Measurements from ENCODE around the gene TTC1.
"Not testable (repeated sequence)": the region's sequence is repeated elsewhere in the genome, so short reads cannot be mapped to it uniquely, and the experiment has no call there.

TTC1 gene

DNA sequence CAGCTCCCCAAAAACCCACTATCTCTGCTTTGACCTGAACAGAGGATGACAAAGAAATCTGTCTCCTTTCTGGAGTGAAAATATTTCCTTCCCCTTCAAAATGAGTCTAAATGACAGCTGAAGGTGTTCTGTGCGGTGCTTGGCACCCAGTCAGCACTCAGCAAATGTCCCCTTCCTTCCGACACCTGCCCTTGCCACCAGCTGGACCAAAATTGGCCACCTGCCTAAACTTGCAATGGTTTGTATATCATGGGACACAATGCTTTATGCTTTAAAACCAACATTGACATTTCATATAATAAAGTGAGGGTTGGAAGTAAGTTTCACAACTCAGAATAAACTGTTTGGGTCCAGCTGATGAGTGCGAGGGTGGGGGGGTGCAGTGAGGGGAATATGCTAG is 7.5 kb upstream of the TTC1 start:
- no peak for DNase-seq

DNA sequence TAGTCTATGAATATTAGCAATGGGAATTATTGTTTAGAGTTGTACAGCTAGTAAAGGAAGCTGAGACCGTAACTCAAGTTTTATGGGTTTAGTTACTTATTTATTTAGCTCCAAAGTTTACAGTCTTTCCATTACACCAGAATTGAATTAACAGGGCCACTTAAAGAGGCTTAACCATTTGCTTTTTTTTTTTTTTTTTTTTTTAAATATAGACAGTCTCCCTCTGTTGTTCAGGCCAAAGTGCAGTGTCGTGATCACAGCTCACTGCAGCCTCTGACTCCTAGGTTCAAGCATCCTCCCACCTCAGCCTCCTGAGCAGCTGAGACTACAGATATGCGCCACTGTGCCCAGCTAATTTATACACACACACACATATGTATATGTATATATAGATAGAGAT is 1.4 kb upstream of the TTC1 start:
- no peak for DNase-seq

DNA sequence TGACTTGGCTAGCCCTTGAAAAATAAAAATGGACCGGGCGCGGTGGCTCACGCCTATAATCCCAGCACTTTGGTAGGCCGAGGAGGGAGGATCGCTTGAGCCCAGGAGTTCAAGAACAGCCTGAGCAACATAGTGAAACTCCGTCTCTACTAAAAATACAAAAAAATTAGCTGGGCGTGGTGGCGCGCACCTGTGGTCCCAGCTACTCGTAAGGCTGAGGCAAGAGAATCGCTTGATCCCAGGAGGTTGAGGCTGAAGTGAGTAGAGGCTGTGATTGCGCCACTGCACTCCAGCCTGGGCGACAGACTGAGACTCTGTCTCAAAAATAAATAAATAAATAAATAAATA is 436 bp upstream of the TTC1 start:
- peak in 1 of 2 donors; percentile 4 for DNase-seq

DNA sequence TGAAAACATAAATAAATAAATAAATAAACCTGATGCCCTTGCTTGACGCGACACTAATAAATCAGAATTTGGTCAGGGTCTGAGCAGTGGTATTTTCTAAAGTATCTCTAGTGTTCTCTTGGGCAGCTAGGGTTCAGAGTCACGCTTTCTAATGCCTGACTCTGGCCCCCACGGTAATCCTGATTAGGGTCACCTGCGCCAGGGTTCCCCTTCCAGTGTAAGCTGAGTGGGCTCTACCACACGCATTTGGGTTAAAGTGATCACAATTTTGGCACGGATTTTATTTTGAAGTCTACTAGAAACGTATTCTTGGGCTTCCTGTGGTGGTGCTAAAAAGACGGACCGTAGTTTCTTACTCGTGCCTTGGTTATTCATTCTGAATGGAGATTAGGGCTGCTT is 651 bp downstream of the TTC1 start:
- DNase-seq = no peak

DNA sequence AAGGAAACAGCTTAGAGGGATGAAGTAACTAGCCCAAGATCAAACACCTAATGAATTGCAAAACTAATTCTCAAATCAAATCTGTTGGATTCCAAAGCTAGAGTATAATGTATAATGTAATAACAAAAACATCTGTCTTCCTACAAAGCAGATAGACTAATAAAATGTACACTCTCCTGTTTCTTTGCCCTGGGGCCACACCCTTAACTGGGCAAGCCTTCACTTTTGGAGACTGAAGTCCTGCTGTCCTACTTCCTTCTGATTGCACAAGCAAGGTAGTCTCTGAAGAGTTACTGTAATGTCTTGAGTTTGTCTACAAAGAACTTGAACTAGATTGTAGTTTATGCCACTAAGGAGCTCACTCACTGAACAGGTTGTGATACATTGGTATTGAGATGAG is 2.5 kb downstream of the TTC1 start:
- no peak for DNase-seq

DNA sequence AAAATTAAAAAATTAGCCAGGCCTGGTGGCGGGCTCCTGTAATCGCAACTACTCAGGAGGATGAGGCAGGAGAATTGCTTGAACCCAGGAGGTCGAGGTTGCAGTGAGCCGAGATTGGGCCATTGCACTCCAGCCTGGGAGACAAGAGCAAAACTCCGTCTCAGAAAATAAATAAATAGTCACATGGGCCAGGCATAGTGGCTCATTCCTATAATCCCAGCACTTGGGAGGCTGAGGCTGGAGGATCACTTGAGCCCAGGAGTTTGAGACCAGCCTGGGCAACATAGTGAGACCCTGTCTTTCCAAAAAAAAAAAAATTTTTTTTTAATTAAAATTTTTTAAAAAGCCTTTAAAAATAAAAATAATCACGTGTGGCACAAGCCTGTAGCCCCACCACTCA is 5.3 kb downstream of the TTC1 start:
- not testable (repeated sequence) for DNase-seq

DNA sequence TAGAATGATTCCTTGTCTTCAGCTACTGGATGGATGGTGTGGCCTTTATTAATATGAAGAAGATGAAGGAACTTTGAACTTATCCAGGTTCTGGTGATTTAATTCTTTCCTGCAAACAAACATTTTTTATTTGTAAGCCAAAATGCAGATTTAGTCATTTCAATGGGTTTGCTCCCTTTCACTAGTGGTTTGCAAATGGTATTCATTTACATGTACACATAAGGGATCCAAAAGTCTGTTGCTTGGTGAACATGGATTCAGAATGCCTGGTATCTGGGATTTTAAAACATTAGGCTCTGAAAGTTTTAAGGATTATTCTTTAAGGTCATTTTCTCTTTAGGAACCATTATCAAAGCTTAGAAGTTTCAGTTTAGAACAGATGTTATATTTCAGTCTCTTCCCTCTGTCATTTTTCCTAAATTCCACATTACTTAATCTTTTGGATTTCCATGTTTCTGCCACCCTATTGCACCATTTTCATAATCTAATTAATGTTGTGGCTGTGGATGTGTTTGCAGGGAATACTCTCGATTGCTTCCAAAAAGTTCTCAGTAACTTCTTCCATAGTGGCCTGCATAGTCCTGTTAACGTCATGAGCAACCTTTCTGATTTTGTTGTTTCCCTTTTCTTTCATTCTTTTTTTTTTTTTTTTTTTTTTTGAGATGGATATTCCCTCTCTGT is 10.1 kb downstream of the TTC1 start:
- no peak for DNase-seq

DNA sequence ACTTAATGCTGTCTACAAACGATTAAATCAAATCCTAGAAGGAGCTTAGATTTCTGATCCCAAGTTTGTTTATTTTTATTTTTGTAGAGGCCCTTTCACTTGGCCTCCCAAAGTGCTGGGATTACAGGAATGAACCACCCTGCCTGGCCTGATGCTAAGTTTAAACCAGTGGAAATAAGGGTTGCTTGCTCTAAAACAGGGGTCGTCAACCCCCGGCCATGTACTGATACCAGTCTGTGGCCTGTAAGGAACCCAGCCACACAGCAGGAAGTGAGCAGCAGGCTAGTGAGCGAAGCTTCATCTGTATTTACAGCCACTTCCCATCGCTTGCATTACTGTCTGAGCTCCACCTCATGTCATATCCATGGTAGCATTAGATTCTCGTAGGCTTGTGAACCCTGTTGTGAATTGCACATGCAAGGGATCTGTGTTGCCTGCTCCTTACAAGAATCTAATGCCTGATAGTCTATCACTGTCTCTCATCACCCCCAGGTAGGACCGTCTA is 11.4 kb downstream of the TTC1 start:
- no peak for DNase-seq

DNA sequence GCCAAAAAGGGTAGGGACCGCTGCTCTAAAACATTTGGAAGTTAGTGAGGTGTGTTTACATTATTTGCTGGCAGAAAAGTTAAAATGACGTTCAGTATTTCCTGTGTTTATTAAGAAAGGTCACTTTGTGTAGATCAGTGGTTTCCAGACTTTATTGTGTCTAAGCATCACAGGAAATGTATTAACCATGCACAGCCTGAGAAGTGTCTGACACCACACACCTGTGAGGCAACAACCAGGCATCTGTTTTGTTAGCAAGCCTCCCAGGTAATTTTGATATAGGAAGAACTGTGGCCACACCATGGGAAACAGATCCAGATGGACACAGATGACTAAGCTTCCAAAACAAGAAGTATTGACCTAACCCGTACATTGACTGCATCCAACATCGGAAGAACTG is 12.0 kb downstream of the TTC1 start:
- DNase-seq = no peak

DNA sequence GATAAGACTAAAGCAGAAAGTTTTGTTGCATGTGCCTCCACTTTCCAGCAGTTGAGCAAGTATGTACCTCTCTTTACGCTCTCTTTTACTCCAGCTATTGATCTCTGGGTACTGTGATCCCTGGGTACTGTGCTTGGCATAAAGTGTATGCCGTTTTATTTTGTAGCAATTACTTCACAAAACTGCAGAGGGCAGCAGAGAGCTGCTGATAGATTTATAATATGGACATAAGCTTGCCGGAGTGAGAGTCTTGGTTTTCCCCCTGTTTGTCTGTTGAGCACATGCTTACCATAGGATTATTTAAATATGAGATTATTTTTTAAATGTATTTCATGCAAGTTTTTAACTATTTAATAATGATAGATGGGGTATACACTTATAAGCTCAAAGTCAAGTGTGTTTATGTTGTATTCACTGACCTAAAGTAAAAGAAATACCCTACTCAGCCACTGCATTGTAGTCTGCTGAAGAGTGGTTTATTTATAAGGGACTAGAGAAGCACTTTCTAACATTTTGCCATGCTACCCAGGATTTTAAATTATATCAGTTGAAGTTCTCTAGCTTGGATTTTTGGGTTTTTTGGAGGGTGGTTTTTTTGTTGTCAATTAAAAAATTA is 13.0 kb downstream of the TTC1 start:
- peak; percentile 30 to 59 for DNase-seq

DNA sequence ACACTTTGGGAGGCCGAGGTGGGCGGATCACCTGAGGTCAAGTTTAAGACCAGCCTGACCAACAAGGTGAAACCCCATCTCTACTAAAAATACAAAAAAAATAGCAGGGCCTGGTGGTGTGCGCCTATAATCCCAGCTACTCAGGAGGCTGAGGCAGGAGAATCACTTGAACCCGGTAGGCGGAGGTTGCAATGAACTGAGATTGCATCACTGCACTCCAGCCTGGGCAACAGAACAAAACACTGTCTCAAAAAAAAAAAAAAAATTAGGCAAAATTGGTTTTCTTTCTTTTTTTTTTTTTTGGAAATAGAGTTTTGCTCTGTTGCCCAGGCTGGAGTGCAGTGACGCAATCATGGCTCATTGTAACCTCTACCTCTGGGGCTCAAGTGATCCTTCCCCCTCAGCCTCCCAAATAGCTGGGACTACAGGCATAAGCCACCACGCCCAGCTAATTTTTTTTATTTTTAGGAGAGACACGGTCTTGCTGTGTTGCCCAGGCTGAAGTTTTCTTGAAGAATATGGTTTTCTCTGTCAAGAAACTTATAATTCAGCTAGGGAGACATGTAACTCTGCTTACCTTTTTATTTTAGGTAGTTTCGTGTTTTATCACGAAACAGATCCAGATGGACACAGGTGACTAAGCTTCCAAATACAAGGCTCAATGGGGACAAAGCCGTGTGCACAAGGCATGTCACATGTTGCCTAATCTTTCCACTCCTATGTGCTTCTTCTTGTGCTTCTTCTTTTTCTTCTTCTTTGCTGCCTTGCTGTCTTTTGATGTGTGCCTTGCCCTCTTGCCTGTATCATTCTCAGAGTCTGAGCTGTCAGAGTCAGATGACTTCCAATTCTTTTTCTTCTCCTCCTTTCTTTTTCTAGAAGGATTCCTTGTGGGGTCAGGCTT is 14.3 kb downstream of the TTC1 start:
- DNase-seq = no peak

DNA sequence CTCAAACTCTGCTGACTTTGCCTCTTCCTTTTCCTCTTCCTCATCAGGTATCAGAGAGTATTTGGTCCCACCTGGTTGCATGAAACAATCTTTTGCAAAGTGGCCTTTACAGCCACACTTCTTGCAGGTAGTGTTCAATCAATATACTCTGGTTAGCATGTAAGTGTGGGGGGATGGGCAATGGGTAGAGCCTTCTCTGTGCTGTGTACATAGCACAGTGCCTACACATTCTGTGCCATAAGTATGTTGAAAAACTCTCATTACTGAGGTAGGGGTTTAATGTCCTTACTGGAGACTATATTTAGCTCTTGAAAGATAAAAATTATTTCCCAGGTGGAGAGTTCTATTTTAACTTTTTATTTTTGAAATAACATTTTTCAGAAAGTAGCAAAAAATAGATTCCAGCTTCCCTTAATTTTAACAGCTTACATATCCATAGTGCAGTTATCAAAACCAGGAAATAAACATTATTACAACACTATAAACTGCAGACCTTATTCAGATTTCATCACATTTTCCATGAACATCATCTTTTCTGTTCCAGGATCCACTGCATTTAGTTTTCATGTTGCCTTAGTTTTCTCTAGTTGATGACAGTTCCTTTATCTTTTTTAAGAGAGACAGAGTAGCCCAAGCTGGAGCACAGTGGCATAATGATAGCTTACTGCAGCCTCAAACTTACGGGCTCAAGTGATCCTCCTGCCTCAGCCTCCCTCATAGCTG is 15.1 kb downstream of the TTC1 start:
- no peak for DNase-seq

DNA sequence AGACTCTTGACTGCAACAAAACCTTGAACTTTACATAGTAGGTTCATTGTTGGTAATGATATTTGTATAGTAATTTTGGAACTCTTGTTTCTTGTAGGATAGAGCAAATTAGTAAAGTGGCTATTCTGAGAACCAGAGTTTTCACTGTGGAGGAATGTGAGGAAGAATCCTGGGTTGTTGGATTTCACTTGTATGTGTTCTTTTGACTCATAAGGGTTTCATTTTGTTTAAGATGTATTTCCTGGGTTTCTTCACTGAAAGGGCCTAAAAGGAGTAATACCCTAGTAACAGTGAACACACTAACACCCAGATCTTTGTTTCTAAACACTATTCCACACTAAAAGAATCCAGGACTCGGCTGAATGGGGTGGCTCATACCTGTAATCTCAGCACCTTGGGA is 20.1 kb downstream of the TTC1 start:
- DNase-seq = no peak

DNA sequence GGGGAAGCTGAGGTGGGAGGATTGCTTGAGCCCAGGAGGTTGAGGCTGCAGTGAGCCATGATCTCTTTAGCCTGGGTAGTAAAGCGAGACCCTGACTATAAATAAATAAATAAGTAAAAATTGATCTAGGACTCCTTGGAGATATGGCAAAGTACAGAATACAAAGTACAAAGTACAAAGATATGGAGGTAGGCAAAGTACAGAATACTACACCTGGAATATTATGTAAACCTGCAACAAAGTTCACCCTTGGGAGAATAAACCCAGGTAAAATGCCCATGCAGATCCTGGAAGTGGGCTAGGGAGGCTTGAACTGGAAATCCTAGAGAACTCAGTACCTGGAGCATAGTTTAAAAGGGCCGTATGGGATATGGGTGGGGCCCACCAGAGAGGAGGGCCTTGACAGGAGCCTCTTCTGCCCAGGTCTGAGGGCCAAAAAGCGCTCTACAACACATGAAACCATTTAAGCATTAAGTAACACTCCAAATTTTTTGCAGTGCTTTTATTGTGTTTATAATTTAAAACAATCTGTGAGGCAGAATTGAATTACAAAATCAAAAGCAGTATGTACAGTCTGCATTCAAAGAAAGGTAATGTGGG is 20.7 kb downstream of the TTC1 start:
- no peak for DNase-seq

DNA sequence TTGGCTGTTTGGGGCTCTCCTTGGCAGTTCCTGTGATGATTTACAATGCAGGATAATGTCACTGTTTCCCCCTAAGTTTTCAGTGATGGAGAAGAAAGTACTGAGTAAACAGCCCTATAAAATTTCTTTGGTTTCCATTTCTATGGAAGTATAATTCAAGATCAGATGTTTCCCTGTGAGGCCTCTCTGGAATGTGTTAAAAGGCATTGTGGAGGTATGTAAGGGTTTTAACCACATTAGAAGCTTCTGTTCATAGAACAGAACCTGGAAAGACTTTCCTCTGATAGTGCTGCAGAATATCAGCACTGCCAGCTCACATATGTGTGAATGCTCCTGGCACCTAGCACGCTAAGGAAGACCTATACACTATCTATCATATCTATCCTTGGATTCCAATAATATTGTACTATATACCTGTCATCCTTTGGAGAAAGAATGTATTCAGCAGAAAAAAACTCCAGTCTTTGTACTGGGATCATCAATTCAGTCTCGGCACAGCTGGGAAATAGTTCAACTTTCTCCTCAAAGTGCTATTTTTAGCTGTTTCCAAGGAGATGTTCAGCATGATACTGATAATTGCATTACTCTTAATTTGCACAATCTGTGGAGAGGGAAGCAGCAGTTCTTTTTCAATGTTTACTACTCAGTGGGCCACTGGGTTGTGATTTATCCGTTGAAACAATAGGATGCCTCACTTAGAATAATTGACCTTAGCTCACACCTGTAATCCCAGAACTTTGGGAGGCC is 21.9 kb downstream of the TTC1 start:
- no peak for DNase-seq

DNA sequence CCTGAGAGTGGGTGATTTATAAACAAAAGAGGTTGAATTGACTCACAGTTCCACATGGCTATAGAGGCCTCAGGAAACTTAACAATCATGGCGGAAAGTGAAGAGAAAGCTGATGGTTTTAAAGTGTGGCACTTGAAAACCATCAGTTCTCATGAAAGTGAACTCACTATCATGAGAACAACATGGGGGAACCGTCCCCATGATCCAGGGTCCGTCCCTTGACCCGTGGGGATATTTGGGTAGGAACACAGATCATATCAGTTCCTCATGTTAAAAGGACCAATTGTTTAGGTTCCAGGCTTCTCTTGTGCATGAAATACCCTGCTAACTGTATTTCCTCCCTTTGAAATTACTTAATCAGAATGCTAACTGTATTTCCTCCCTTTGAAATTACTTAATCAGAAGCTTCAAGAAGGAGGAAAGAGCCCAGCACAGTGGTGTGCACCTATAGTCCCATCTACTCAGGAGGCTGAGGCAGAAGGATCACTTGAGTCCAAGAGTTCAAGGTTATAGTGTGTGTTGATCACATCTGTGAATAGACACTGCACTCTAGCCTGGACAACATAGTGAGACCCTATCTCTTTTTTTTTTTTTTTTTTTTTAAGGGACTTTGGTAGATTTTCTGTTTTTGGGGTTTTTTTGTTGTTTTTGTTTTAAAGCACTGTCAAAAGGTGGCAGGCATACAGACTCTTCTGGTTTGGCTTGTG is 24.8 kb downstream of the TTC1 start:
- DNase-seq = no peak

DNA sequence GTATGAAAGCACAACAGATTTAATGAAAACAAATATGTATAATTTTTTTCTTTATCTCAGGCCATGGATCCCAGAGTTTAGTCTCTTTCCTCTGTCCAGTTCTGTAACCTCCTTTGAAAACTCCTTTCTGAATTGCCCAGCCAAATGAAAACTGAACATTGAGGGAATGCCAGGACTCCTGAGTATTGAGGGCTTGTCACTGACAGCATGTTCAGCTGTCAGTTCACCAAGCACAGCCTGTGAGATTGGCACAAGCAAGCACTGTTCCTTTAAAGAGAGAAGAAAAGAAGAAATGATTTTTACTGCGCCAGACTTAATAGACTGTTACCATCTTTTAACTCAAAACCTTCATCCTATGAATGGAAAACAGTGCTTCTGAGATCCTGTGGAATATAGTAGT is 27.3 kb downstream of the TTC1 start:
- DNase-seq = no peak

DNA sequence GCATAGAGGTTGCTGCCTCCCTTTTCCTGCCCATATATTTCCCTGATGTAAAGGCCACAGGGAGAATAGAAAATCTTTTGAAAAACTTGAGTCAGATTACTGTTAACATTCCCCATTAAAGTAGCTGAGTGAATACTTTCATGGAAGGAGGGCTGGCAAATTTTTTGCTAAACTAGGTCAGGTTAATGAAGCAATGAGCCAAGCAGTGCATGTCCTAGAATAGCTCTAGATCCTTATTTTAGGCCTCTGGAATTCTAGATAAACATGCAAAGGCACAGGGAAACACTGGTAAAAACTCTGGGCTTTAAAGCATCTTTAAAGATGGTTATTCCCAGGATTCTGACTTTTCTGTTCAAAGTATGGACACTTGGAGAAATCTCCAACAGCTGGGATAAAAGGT is 27.9 kb downstream of the TTC1 start:
- no peak for DNase-seq

DNA sequence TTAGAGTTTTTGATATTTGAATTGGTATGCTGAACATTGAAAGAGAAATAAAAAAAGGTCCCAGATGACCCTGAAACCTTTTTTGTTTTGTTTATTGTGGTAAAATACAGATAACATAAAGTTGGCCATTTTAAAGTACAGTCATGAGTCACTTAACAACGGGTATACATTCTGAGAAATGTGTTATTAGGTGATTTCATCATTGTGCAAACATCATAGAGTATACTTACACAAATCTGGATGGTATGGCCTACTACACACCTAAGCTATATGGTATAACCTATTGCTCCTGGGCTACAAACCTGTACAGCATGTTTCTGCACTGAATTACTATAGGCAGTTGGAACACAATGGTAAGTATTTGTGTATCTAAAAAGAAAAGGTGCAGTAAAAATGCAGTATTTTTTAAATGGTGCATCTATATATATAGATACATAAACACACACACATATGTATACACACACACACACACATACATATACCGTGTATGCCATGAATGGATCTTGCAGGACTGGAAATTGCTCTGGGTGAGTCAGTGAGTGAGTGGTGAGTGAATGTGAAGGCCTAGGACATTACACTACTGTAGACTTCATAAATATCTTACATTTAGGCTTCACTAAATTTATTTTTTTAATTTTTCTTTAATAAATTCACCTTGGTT is 31.0 kb downstream of the TTC1 start:
- no peak for DNase-seq

DNA sequence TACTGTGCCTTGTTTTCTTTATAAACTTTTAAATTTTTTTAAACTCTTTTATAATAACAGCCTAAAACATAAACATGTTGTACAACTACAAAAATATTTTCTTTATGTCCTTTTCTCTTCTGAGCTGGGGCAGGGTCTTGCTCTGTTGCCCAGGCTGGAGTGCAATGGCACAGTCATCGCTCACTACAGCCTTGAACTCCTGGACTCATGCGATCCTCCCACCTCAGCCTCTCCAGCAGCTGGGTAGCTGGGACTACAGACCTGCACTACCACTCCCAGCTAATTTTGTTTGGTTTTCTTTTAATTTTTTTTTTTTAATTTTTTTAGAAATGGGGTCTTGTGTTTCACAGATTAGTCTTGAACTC is 31.5 kb downstream of the TTC1 start:
- no peak for DNase-seq

DNA sequence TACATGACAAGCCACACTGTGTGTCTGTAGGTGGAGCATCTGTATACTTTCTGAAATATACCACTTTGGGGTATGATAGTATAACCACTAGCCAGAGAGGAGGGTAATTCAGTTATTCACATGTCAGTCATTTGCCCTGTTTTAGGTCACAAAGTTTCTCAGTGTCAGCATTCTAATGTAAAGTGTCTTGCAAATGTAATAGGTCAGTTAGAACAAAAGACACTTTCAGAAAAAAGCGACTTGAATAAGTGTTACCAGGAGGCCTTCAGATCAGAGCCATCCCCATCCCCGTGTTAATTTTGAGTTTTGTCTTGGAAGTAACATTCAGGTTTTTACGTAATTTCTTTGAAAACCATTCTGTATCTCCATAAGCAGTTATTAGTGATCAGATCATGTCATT is 33.7 kb downstream of the TTC1 start:
- DNase-seq = no peak
